HG03354 (cell line): ENCODE measurements around the gene RAPGEF4.
"Not testable (repeated sequence)": the region's sequence is repeated elsewhere in the genome, so short reads cannot be mapped to it uniquely, and the experiment has no call there.

ENCODE experiments used
- ATAC-seq: cut with Tn5 transposase; IDR thresholded peaks from one replicate; pipeline ENCODE4 v1.9.1; 2021; ENCODE audit warnings: mild to moderate bottlenecking; ENCODE audit not compliant: unreplicated experiment, poor library complexity, severe bottlenecking

Gene RAPGEF4

GRCh38 chr2:173008786-173009185 is 273.1 kb downstream of the RAPGEF4 start:
- no peak for ATAC-seq

GRCh38 chr2:173010233-173010632 is 274.6 kb downstream of the RAPGEF4 start:
- no peak for ATAC-seq

GRCh38 chr2:173016451-173016850 is 280.8 kb downstream of the RAPGEF4 start:
- no peak for ATAC-seq

- ATAC-seq = no peak
These were observed 282.2 kb downstream of the RAPGEF4 start for GRCh38 chr2:173017646-173018420.

GRCh38 chr2:173019755-173020154 is 284.1 kb downstream of the RAPGEF4 start:
- ATAC-seq = no peak

- ATAC-seq = no peak
These were observed 286.3 kb downstream of the RAPGEF4 start for GRCh38 chr2:173021939-173022371.

- ATAC-seq = no peak
These were observed 288.1 kb downstream of the RAPGEF4 start for GRCh38 chr2:173023718-173024117.

- ATAC-seq = no peak
These were observed 290.8 kb downstream of the RAPGEF4 start for GRCh38 chr2:173026479-173026878.

- ATAC-seq = peak; percentile 81
These were observed 291.8 kb downstream of the RAPGEF4 start for GRCh38 chr2:173027181-173028128.

GRCh38 chr2:173028141-173028540 is 292.5 kb downstream of the RAPGEF4 start:
- no peak for ATAC-seq

GRCh38 chr2:173028671-173029070 is 293.0 kb downstream of the RAPGEF4 start:
- ATAC-seq = no peak

GRCh38 chr2:173030561-173031490 is 295.2 kb downstream of the RAPGEF4 start:
- no peak for ATAC-seq

- no peak for ATAC-seq
These were observed 296.4 kb downstream of the RAPGEF4 start for GRCh38 chr2:173032032-173032431.

- no peak for ATAC-seq
These were observed 297.4 kb downstream of the RAPGEF4 start for GRCh38 chr2:173033084-173033483.

- ATAC-seq = no peak
These were observed 298.5 kb downstream of the RAPGEF4 start for GRCh38 chr2:173034143-173034542.

- no peak for ATAC-seq
These were observed 301.8 kb downstream of the RAPGEF4 start for GRCh38 chr2:173037245-173038120.

- ATAC-seq = not testable (repeated sequence)
These were observed 302.6 kb downstream of the RAPGEF4 start for GRCh38 chr2:173038257-173038656.

- no peak for ATAC-seq
These were observed 305.1 kb downstream of the RAPGEF4 start for GRCh38 chr2:173040729-173041128.

- no peak for ATAC-seq
These were observed 307.8 kb downstream of the RAPGEF4 start for GRCh38 chr2:173043476-173043875.
